ENCODE measurements around the gene PLCZ1.

PLCZ1 gene

DNA sequence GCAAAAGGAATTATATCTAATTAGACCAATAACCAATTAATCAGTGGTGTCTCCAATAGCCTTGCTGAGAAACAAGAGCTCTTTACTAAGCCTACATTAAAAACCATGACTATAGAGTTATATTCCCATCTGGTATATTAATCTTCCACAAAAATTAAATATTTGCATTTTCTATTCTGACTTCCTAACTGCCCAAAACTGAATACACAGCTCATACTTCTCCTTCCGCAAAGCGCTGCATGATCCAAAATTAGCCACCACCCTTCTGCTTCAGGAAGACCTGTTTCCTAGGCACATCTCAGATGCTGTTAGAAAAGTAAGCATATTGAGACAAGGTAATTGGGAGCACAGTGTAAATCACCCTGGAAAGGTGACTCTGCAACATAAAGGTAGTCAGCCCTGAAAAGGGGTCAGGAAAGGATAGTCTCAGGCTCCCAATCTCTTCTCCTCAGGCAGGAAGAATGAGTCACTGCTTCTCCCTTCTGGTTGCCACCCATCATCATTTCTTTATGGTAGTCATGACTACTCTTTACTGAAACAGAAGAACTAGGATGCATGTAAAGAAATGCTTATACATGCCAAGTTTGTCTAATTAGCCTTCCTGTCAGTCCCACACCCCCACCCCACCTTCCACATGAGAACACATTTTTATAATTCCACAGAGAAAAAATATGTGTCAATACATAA lies 54.3 kb downstream of the PLCZ1 start:
- DNase-seq (ENCODE audit: low spot score): no peak
- no peak overlapping the region for H3K4me3 Mint-ChIP-seq
- no peaks in the 10 kb centered on the region for H3K4me1 Mint-ChIP-seq (ENCODE audit: low read depth)
- no peaks in the 10 kb centered on the region for H3K36me3 Mint-ChIP-seq (ENCODE audit: low read depth)
- no peaks in the 10 kb centered on the region for H3K27me3 Mint-ChIP-seq (ENCODE audit: low read depth)
- H3K27ac Mint-ChIP-seq: no peak overlapping the region
- peaks cover 6% of the 10 kb centered on the region for H3K9me3 Mint-ChIP-seq

GRCh38 chr12:18681818-18682217 lies 56.0 kb downstream of the PLCZ1 start:
- Mint-ChIP-seq H3K27me3 (ENCODE audit: low read depth) (no peaks in the 10 kb centered on the region), H3K27ac (no peak overlapping the region), H3K9me3 (peaks cover 9% of the 10 kb centered on the region), H3K4me3 (no peak overlapping the region), H3K4me1 (ENCODE audit: low read depth) (no peaks in the 10 kb centered on the region), H3K36me3 (ENCODE audit: low read depth) (no peaks in the 10 kb centered on the region)
- no peak for DNase-seq (ENCODE audit: low spot score)

DNA sequence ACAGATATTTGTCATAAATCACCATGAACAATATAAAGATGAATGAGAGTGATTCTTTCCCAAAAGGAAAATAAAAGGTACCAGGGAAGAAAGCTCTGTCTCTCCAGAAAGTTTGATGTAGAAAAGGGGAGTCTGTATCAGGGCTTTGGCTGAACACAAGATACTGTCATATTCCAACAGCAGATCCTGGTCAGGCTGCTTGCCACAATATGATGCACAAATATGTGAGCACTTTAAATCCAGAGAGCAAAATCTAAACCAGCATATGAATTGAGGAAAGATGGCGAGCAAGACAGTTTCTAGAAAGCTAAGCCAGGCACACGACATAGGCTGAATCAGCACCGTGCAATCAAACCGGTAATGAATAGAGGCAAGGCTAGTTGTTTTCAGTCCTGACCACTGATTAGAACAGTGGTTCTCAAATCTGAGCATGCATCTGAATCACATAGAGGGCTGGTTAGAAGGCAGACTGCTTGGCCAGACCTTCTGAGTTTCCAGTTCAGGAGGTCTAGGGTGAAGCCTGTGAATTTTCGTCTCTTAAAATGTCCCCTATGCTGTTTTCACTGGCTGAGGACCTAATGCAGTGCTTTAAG lies 60.7 kb downstream of the PLCZ1 start:
- H3K27ac Mint-ChIP-seq: no peak overlapping the region
- no peaks in the 10 kb centered on the region for H3K27me3 Mint-ChIP-seq (ENCODE audit: low read depth)
- no peak overlapping the region for H3K4me3 Mint-ChIP-seq
- H3K4me1 Mint-ChIP-seq (ENCODE audit: low read depth): no peaks in the 10 kb centered on the region
- no peaks in the 10 kb centered on the region for H3K36me3 Mint-ChIP-seq (ENCODE audit: low read depth)
- H3K9me3 Mint-ChIP-seq: peaks cover 25% of the 10 kb centered on the region
- no peak for DNase-seq (ENCODE audit: low spot score)

DNA sequence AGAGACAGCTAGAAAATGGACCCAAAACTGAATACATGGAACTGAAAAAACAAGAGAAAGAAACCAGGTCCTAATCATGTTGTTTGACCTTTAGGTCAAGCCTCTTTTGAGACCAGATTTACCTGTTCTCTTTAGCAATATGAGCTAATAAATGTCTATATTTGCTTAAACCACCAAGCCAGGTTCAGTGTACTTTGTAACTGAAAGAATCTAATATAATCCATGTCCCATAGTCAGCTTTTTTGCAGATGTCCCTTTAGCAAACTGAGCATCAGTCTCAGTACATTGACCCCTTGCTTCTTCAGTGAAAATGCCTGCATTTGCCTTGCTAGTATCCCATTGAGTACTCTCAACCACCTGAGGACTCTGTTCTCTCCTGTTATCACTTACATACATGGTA lies 61.7 kb downstream of the PLCZ1 start:
- H3K27ac Mint-ChIP-seq: no peak overlapping the region
- H3K36me3 Mint-ChIP-seq (ENCODE audit: low read depth): no peaks in the 10 kb centered on the region
- no peaks in the 10 kb centered on the region for H3K4me1 Mint-ChIP-seq (ENCODE audit: low read depth)
- no peaks in the 10 kb centered on the region for H3K27me3 Mint-ChIP-seq (ENCODE audit: low read depth)
- peaks cover 25% of the 10 kb centered on the region for H3K9me3 Mint-ChIP-seq
- no peak overlapping the region for H3K4me3 Mint-ChIP-seq
- DNase-seq (ENCODE audit: low spot score): no peak

DNA sequence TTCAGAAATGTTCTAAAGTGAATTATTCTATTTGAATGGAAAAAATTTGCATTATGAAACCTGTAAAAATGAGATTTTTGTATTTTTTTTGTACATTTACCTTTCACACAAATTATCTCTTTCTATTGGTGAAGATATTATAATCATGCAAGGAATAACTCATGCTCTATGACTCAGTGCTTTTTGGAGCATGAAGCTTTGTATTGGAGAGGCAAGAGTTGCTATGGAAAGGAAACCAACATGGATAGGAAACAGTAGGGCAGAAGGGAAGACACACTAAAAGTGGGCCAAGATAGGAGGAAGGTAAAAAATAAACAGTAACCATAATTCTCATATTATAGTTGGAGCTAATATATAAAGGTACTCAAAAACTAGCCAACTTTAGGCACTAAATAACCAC lies 79.0 kb downstream of the PLCZ1 start:
- H3K9me3 Mint-ChIP-seq: peaks cover 51% of the 10 kb centered on the region
- H3K4me1 Mint-ChIP-seq (ENCODE audit: low read depth): no peaks in the 10 kb centered on the region
- no peak overlapping the region for H3K4me3 Mint-ChIP-seq
- H3K36me3 Mint-ChIP-seq (ENCODE audit: low read depth): no peaks in the 10 kb centered on the region
- no peak overlapping the region for H3K27ac Mint-ChIP-seq
- DNase-seq (ENCODE audit: low spot score): no peak
- no peaks in the 10 kb centered on the region for H3K27me3 Mint-ChIP-seq (ENCODE audit: low read depth)

DNA sequence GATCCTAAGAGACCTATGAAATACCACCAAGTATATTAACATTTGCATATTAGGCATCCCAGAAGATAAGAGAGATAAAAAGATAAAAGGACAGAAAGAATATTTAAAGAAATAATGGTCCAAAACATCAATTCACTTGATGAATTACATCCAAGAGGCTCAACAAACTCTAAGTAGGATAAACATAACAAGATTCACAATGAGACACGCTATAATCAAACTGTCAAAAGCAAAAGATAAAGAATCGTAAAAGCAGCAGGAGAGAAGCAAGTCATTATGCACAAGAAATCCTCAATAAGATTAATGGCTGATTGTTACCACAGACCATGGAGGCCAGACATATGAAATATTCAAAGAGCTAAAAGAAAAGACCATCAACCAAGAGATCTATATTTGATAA lies 79.6 kb downstream of the PLCZ1 start:
- Mint-ChIP-seq H3K27me3 (ENCODE audit: low read depth) (no peaks in the 10 kb centered on the region), H3K36me3 (ENCODE audit: low read depth) (no peaks in the 10 kb centered on the region), H3K27ac (no peak overlapping the region), H3K4me1 (ENCODE audit: low read depth) (no peaks in the 10 kb centered on the region), H3K9me3 (peaks cover 51% of the 10 kb centered on the region), H3K4me3 (no peak overlapping the region)
- no peak for DNase-seq (ENCODE audit: low spot score)

GRCh38 chr12:18655351-18655750 lies 82.5 kb downstream of the PLCZ1 start:
- H3K4me1 Mint-ChIP-seq (ENCODE audit: low read depth): no peaks in the 10 kb centered on the region
- peaks cover 47% of the 10 kb centered on the region for H3K9me3 Mint-ChIP-seq
- H3K4me3 Mint-ChIP-seq: no peak overlapping the region
- no peaks in the 10 kb centered on the region for H3K27me3 Mint-ChIP-seq (ENCODE audit: low read depth)
- H3K36me3 Mint-ChIP-seq (ENCODE audit: low read depth): no peaks in the 10 kb centered on the region
- DNase-seq (ENCODE audit: low spot score): no peak
- no peak overlapping the region for H3K27ac Mint-ChIP-seq

- Mint-ChIP-seq H3K36me3 (ENCODE audit: low read depth) (no peaks in the 10 kb centered on the region), H3K9me3 (peaks cover 41% of the 10 kb centered on the region), H3K4me3 (no peak overlapping the region), H3K4me1 (ENCODE audit: low read depth) (no peaks in the 10 kb centered on the region), H3K27ac (no peak overlapping the region), H3K27me3 (ENCODE audit: low read depth) (no peaks in the 10 kb centered on the region)
- DNase-seq (ENCODE audit: low spot score): no peak
Measured at GRCh38 chr12:18653465-18653864, 84.3 kb downstream of the PLCZ1 start.

GRCh38 chr12:18652596-18652995 lies 85.2 kb downstream of the PLCZ1 start:
- no peaks in the 10 kb centered on the region for H3K36me3 Mint-ChIP-seq (ENCODE audit: low read depth)
- H3K27me3 Mint-ChIP-seq (ENCODE audit: low read depth): no peaks in the 10 kb centered on the region
- no peaks in the 10 kb centered on the region for H3K4me1 Mint-ChIP-seq (ENCODE audit: low read depth)
- peaks cover 35% of the 10 kb centered on the region for H3K9me3 Mint-ChIP-seq
- DNase-seq (ENCODE audit: low spot score): no peak
- no peak overlapping the region for H3K27ac Mint-ChIP-seq
- H3K4me3 Mint-ChIP-seq: no peak overlapping the region

GRCh38 chr12:18651525-18651924 lies 86.3 kb downstream of the PLCZ1 start:
- Mint-ChIP-seq H3K27me3 (ENCODE audit: low read depth) (no peaks in the 10 kb centered on the region), H3K27ac (no peak overlapping the region), H3K9me3 (peaks cover 24% of the 10 kb centered on the region), H3K36me3 (ENCODE audit: low read depth) (no peaks in the 10 kb centered on the region), H3K4me3 (no peak overlapping the region), H3K4me1 (ENCODE audit: low read depth) (no peaks in the 10 kb centered on the region)
- no peak for DNase-seq (ENCODE audit: low spot score)

GRCh38 chr12:18646286-18646890 lies 91.4 kb downstream of the PLCZ1 start:
- no peaks in the 10 kb centered on the region for H3K4me1 Mint-ChIP-seq (ENCODE audit: low read depth)
- no peak overlapping the region for H3K4me3 Mint-ChIP-seq
- peaks cover 10% of the 10 kb centered on the region for H3K9me3 Mint-ChIP-seq
- H3K27me3 Mint-ChIP-seq (ENCODE audit: low read depth): no peaks in the 10 kb centered on the region
- no peak for DNase-seq (ENCODE audit: low spot score)
- H3K27ac Mint-ChIP-seq: no peak overlapping the region
- H3K36me3 Mint-ChIP-seq (ENCODE audit: low read depth): no peaks in the 10 kb centered on the region

GRCh38 chr12:18644564-18644963 lies 93.2 kb downstream of the PLCZ1 start:
- H3K36me3 Mint-ChIP-seq (ENCODE audit: low read depth): no peaks in the 10 kb centered on the region
- no peak overlapping the region for H3K4me3 Mint-ChIP-seq
- no peaks in the 10 kb centered on the region for H3K4me1 Mint-ChIP-seq (ENCODE audit: low read depth)
- H3K9me3 Mint-ChIP-seq: peaks cover 4% of the 10 kb centered on the region
- DNase-seq (ENCODE audit: low spot score): no peak
- H3K27ac Mint-ChIP-seq: no peak overlapping the region
- no peaks in the 10 kb centered on the region for H3K27me3 Mint-ChIP-seq (ENCODE audit: low read depth)

- no peaks in the 10 kb centered on the region for H3K4me1 Mint-ChIP-seq (ENCODE audit: low read depth)
- DNase-seq (ENCODE audit: low spot score): no peak
Measured at GRCh38 chr12:18643681-18644080, 94.1 kb downstream of the PLCZ1 start.

GRCh38 chr12:18640321-18640955 lies 97.4 kb downstream of the PLCZ1 start:
- Mint-ChIP-seq H3K4me3 (no peak overlapping the region), H3K27me3 (ENCODE audit: low read depth) (no peaks in the 10 kb centered on the region)

More at GRCh38 chr12:18643681-18644080, 94.1 kb downstream of the PLCZ1 start:
- Mint-ChIP-seq H3K27me3 (ENCODE audit: low read depth) (no peaks in the 10 kb centered on the region), H3K36me3 (ENCODE audit: low read depth) (no peaks in the 10 kb centered on the region), H3K4me3 (no peak overlapping the region), H3K27ac (no peak overlapping the region), H3K9me3 (peaks cover 4% of the 10 kb centered on the region)

More at GRCh38 chr12:18640321-18640955, 97.4 kb downstream of the PLCZ1 start:
- Mint-ChIP-seq H3K36me3 (ENCODE audit: low read depth) (no peaks in the 10 kb centered on the region), H3K4me1 (ENCODE audit: low read depth) (no peaks in the 10 kb centered on the region), H3K9me3 (peaks cover 8% of the 10 kb centered on the region), H3K27ac (no peak overlapping the region)
- DNase-seq (ENCODE audit: low spot score): no peak

Data from T-helper 2 cell treated with Interferon-gamma antibody and Interleukin-4, amounts not matched to agents 5 μg/mL and 100 μg/mL, for 36 hours (primary cell).